BJ (cell line): ENCODE results near the gene POLQ. TPM values are rescaled to one million over a fixed set of nuclear protein-coding genes. Genes with fewer than 3 reads are reported as not detected.

ENCODE experiments used
- polyA plus RNA-seq: library from polyadenylated mRNA; depleted of rRNA; stranded (reverse); fragments of >200 nt; gene quantifications from 2 replicates; pipeline ENCODE4 v1.2.3, GENCODE V29; 2011; rRNA removed

POLQ gene
- polyA plus RNA-seq, 1 experiment: 1.0 TPM

Other genes starting within 250 kb of the POLQ start
- not detected in 2 replicates for gene ARGFX, start 22.0 kb upstream of the POLQ start, polyA plus RNA-seq
- not detected in 2 replicates for gene FBXO40, start 47.4 kb upstream of the POLQ start, polyA plus RNA-seq
- gene HCLS1, start 114.9 kb upstream of the POLQ start, polyA plus RNA-seq: 3.5 and 3.7 TPM in 2 replicates
- 17.3 and 21.7 TPM in 2 replicates for gene GOLGB1, start 203.8 kb upstream of the POLQ start, polyA plus RNA-seq